WTC11 (cell line): ENCODE data around the gene TKT.

Experiments
- ATF3 ChIP-seq: sonication (generic); formaldehyde crosslinking; conservative IDR thresholded peaks from 2 replicates; pipeline ENCODE4 v1.8.1; 2022; ENCODE audit warnings: mild to moderate bottlenecking, missing genetic modification reagents
- FOXJ3 ChIP-seq: sonication (generic); formaldehyde crosslinking; IDR thresholded peaks from 2 replicates; pipeline ENCODE4 v1.9.0; 2021; ENCODE audit warnings: missing genetic modification reagents, mild to moderate bottlenecking, borderline replicate concordance
- HMGXB4 ChIP-seq: sonication (generic); formaldehyde crosslinking; IDR thresholded peaks from 2 replicates; pipeline ENCODE4 v1.8.1; 2023; ENCODE audit warnings: mild to moderate bottlenecking, moderate library complexity, missing genetic modification reagents
- JUN ChIP-seq: sonication (generic); formaldehyde crosslinking; IDR thresholded peaks from 2 replicates; pipeline ENCODE4 v1.8.0; 2023; ENCODE audit warnings: mild to moderate bottlenecking, missing genetic modification reagents
- MLX ChIP-seq: sonication (generic); formaldehyde crosslinking; IDR thresholded peaks from 2 replicates; pipeline ENCODE4 v1.8.1; 2023; ENCODE audit warnings: mild to moderate bottlenecking, missing genetic modification reagents, moderate library complexity
- NFE2L1 ChIP-seq: sonication (generic); formaldehyde crosslinking; IDR thresholded peaks from 2 replicates; pipeline ENCODE4 v1.8.1; 2023; ENCODE audit warnings: missing genetic modification reagents
- OVOL2 ChIP-seq: fragments of 250-450 bp; sonication (Bioruptor Pico); IDR thresholded peaks from 2 replicates; pipeline ENCODE4 v1.9.0; 2021; ENCODE audit warnings: mild to moderate bottlenecking, borderline replicate concordance
- USF2 ChIP-seq: sonication (generic); formaldehyde crosslinking; IDR thresholded peaks from 2 replicates; pipeline ENCODE4 v1.8.1; 2023; ENCODE audit warnings: mild to moderate bottlenecking, missing genetic modification reagents, moderate library complexity
- TF ChIP-seq, protein P1 (sequence below): sonication (generic); formaldehyde crosslinking; IDR thresholded peaks from 2 replicates; pipeline ENCODE4 v1.8.1; 2022; ENCODE audit warnings: low read depth, mild to moderate bottlenecking, moderate library complexity, missing genetic modification reagents, borderline replicate concordance
- TF ChIP-seq, protein P2 (sequence below): fragments of 200-600 bp; IDR thresholded peaks from 2 replicates; pipeline ENCODE4 v1.8.0; 2022; ENCODE audit warnings: antibody characterized with exemption

DNA sequence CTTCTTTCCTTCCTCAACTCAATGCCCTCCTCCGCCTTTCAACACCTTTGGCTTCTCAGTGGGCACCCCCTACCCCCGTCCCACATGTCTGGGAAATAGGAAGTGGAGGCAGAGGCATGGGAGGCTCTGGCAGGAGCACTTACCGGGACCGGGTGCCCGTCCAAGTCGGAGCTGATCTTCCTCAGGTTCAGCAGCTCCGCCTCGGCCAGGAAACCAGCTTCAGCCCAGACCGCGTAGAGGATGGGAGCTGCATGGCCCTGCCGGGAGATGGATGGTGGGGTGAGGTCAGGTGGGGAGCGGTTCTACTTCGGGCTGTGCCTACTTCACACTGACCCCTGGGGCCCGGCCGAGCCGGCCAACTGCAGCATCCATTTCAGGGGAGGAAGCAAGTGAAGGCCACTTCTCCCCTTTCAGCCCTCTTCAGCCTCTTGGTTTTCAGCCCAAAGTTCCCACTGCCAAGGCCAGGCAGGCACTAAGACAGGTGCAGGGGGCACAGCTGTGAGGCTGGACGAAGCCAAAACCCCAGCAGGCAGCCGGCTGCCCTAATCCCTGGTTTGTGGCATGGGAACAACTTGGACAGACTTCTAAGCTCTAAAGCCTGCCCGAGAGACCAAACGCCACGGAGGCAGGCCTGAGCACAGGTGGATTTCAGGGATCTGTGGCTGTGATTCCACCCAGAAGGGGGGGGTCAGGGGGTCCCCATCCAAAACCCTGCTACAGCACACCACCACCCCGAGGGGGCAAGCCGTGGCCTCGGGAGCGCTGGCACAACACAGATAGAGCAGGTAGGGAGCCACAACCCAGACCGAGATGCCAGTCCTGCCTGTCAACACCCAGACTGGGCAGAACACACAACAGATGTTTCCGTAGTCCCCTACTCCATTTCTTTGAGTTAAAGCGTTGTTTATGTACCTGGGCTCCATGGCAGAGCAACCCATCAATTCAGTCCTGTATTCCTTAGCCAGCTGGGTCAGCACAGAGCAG lies 14.5 kb downstream of the TKT start:
- TF ChIP-seq JUN (CRISPR knock-in tag) (no peak), FOXJ3 (no peak), MLX (no peak), USF2 (CRISPR knock-in tag) (no peak), OVOL2 (CRISPR knock-in tag) (no peak), ATF3 (CRISPR knock-in tag) (no peak), NFE2L1 (CRISPR knock-in tag) (no peak), HMGXB4 (CRISPR knock-in tag) (no peak)
- TF ChIP-seq, protein P1, sequence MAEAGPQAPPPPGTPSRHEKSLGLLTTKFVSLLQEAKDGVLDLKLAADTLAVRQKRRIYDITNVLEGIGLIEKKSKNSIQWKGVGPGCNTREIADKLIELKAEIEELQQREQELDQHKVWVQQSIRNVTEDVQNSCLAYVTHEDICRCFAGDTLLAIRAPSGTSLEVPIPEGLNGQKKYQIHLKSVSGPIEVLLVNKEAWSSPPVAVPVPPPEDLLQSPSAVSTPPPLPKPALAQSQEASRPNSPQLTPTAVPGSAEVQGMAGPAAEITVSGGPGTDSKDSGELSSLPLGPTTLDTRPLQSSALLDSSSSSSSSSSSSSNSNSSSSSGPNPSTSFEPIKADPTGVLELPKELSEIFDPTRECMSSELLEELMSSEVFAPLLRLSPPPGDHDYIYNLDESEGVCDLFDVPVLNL (CRISPR knock-in tag), result no peak
- TF ChIP-seq, protein P2, sequence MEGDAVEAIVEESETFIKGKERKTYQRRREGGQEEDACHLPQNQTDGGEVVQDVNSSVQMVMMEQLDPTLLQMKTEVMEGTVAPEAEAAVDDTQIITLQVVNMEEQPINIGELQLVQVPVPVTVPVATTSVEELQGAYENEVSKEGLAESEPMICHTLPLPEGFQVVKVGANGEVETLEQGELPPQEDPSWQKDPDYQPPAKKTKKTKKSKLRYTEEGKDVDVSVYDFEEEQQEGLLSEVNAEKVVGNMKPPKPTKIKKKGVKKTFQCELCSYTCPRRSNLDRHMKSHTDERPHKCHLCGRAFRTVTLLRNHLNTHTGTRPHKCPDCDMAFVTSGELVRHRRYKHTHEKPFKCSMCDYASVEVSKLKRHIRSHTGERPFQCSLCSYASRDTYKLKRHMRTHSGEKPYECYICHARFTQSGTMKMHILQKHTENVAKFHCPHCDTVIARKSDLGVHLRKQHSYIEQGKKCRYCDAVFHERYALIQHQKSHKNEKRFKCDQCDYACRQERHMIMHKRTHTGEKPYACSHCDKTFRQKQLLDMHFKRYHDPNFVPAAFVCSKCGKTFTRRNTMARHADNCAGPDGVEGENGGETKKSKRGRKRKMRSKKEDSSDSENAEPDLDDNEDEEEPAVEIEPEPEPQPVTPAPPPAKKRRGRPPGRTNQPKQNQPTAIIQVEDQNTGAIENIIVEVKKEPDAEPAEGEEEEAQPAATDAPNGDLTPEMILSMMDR, result no peak
